Hepatocyte (in vitro differentiated cells): ENCODE results near the gene FGF2.

Source experiments
- EZH2 ChIP-seq: fragments of 200-600 bp; sonication (generic); IDR thresholded peaks from 2 replicates; pipeline ENCODE4 v1.6.1; 2016; ENCODE audit warnings: antibody characterized with exemption, mild to moderate bottlenecking, borderline replicate concordance
- TF ChIP-seq, protein P1 (sequence below): fragments of 200-600 bp; sonication (generic); IDR thresholded peaks from 2 replicates; pipeline ENCODE4 v1.5.1; 2016; ENCODE audit warnings: antibody characterized with exemption, mild to moderate bottlenecking; ENCODE audit not compliant: poor library complexity

DNA sequence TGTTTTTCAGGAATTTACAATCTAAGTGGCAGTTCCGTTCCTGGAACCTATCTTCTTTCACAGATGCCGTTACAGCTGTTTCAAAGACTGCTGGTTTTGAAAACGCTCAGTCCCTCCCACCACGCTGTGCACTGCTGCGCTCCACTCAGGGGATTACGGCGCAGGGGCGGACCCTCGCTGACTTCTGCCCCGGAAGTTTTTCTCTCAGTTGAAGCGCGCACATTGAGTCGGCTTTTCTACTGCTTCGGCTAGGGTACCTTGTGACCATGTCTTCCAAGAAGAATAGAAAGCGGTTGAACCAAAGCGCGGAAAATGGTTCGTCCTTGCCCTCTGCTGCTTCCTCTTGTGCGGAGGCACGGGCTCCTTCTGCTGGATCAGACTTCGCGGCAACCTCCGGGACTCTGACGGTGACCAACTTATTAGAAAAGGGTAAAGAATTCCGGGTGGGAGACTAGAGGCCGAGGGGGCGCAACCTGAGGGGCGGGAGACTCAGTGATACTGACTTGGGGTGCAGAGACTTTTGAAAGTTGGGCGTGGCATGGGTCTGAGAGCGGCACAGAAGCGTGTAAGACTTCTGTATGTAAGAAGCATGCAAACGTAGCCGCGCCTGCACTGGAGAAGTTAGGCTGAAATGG is 96.4 kb downstream of the FGF2 start:
- TF ChIP-seq, protein P1, sequence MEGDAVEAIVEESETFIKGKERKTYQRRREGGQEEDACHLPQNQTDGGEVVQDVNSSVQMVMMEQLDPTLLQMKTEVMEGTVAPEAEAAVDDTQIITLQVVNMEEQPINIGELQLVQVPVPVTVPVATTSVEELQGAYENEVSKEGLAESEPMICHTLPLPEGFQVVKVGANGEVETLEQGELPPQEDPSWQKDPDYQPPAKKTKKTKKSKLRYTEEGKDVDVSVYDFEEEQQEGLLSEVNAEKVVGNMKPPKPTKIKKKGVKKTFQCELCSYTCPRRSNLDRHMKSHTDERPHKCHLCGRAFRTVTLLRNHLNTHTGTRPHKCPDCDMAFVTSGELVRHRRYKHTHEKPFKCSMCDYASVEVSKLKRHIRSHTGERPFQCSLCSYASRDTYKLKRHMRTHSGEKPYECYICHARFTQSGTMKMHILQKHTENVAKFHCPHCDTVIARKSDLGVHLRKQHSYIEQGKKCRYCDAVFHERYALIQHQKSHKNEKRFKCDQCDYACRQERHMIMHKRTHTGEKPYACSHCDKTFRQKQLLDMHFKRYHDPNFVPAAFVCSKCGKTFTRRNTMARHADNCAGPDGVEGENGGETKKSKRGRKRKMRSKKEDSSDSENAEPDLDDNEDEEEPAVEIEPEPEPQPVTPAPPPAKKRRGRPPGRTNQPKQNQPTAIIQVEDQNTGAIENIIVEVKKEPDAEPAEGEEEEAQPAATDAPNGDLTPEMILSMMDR, result no peak
- TF ChIP-seq EZH2, result no peak
